ENCODE data around the gene NADSYN1.
"Not testable (repeated sequence)": the region's sequence is repeated elsewhere in the genome, so short reads cannot be mapped to it uniquely, and the experiment has no call there.

The NADSYN1 gene

DNA sequence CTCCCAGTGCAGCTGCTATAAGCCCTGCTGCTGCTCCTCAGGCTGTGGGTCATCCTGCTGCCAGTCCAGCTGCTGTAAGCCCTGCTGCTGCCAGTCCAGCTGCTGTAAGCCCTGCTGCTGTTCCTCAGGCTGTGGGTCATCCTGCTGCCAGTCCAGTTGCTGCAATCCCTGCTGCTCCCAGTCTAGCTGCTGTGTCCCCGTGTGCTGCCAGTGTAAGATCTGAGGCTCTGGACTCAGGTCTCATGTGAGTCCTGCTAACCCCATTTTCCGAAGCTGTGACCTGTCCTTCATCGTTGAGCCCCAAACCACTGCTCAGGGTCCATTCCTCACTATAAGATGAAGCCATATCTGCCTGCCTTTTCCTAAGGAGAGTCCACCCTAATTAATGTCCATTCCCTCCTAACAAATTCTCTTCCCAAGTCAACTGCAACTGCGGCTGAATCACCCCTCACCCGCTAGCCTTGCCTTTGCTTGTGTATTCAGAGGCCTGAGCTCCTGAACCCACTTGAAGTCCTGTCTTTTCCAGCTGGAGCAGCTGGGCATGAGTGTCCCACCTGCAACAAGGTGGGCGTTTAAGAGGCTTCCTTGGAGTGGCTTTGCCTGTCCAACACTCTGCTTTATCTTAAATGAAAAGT is 74.7 kb downstream of the NADSYN1 start:
- Histone ChIP-seq H4K20me1 (ENCODE audit: insufficient read depth, low read length) (no peaks in the 10 kb centered on the region), H3K4me2 (ENCODE audit: low read depth, low read length) (no peak overlapping the region), H3K4me1 (ENCODE audit: low read length) (no peaks in the 10 kb centered on the region), H3K4me3 (ENCODE audit: low read length) (no peak overlapping the region), H3K27ac (ENCODE audit: low read length) (no peak overlapping the region), H3K9me2 (replicated peaks; ENCODE audit: insufficient read depth, low read length) (no peaks in the 10 kb centered on the region), H3K79me2 (ENCODE audit: low read length) (no peaks in the 10 kb centered on the region), H2AFZ (ENCODE audit: low read length) (no peak overlapping the region), H3K9me3 (replicated peaks; ENCODE audit: insufficient read depth, low read length) (no peaks in the 10 kb centered on the region), H3K36me3 (replicated peaks; ENCODE audit: insufficient read depth, low read length) (no peaks in the 10 kb centered on the region), H3K9ac (ENCODE audit: low read length) (no peak overlapping the region), H3F3A (ENCODE audit: insufficient read depth, low read length) (no peaks in the 10 kb centered on the region), H3K27me3 (replicated peaks; ENCODE audit: insufficient read depth, low read length) (peaks cover 42% of the 10 kb centered on the region)
- no peak for TF ChIP-seq EZH2 (optimal IDR thresholded peaks at IDR 0.05; ENCODE audit: low read depth, low read length)
- TF ChIP-seq EZH2phosphoT487 (IDR thresholded peaks at IDR 0.05; ENCODE audit: low read length), result no peak
- no peak for TF ChIP-seq CTCF (IDR thresholded peaks at IDR 0.05; ENCODE audit: low read length)
- no peak for DNase-seq

DNA sequence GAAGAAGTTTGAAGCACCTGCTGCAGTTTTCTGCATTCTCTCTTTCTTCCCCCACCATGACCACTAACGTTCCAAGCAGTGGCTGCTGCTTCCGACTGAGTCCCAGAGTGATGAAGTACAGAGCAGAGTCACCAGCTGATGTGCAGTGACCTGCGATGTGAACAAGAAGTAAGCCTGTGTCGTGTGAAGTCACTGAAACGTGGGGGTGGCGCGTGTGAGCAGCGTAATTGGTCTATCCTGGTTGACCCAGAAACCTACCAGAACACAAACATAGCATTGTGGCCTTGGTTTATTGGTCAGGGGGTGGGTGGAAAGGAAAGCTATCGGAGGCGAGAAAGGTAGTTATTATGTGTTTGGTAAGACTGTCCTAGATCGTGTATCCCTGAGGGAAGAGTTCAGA is 77.6 kb downstream of the NADSYN1 start:
- no peak for TF ChIP-seq EZH2 (optimal IDR thresholded peaks at IDR 0.05; ENCODE audit: low read depth, low read length)
- no peak for TF ChIP-seq EZH2phosphoT487 (IDR thresholded peaks at IDR 0.05; ENCODE audit: low read length)
- TF ChIP-seq CTCF (IDR thresholded peaks at IDR 0.05; ENCODE audit: low read length), result no peak
- Histone ChIP-seq H3K9ac (ENCODE audit: low read length) (no peak overlapping the region), H2AFZ (ENCODE audit: low read length) (no peak overlapping the region), H3K4me2 (ENCODE audit: low read depth, low read length) (no peak overlapping the region), H3K4me1 (ENCODE audit: low read length) (no peaks in the 10 kb centered on the region), H3K4me3 (ENCODE audit: low read length) (no peak overlapping the region), H3K36me3 (replicated peaks; ENCODE audit: insufficient read depth, low read length) (no peaks in the 10 kb centered on the region), H3K9me3 (replicated peaks; ENCODE audit: insufficient read depth, low read length) (no peaks in the 10 kb centered on the region), H3K9me2 (replicated peaks; ENCODE audit: insufficient read depth, low read length) (no peaks in the 10 kb centered on the region), H4K20me1 (ENCODE audit: insufficient read depth, low read length) (no peaks in the 10 kb centered on the region), H3K27me3 (replicated peaks; ENCODE audit: insufficient read depth, low read length) (peaks cover 40% of the 10 kb centered on the region), H3K79me2 (ENCODE audit: low read length) (no peaks in the 10 kb centered on the region), H3F3A (ENCODE audit: insufficient read depth, low read length) (no peaks in the 10 kb centered on the region), H3K27ac (ENCODE audit: low read length) (no peak overlapping the region)
- DNase-seq, result no peak

DNA sequence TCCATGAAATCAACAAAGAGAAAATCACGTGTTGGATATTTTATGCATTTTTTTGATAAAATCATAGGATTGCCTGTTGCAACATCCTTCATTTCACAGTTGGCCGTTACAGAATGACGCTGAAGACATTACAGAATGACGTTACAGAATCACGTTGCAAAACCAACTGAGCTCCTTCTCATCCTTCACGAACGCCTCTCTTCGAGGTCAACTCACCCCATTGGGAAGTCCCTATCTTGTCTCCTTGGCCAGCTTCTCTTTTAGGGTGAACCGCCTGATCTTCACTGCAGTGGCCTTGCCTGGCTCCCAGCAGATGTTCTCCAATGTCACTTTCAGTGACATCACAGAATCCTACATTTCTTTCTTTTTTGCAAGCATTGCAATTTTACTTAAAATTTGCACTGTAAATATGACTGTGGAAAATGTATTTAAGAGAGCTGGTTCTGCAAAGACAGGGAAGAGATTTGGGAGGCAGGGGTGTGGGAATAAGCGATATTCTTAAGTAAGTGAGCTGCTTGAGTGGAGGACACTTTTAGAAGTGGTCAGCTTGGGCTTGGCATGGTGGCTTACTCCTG is 79.1 kb downstream of the NADSYN1 start:
- no peak overlapping the region for H3K9ac ChIP-seq (ENCODE audit: low read length)
- H3F3A ChIP-seq (ENCODE audit: insufficient read depth, low read length), result no peaks in the 10 kb centered on the region
- no peaks in the 10 kb centered on the region for H3K79me2 ChIP-seq (ENCODE audit: low read length)
- no peak overlapping the region for H2AFZ ChIP-seq (ENCODE audit: low read length)
- no peaks in the 10 kb centered on the region for H3K9me2 ChIP-seq (replicated peaks; ENCODE audit: insufficient read depth, low read length)
- TF ChIP-seq EZH2phosphoT487 (IDR thresholded peaks at IDR 0.05; ENCODE audit: low read length), result no peak
- no peak for TF ChIP-seq EZH2 (optimal IDR thresholded peaks at IDR 0.05; ENCODE audit: low read depth, low read length)
- TF ChIP-seq CTCF (IDR thresholded peaks at IDR 0.05; ENCODE audit: low read length), result no peak
- H3K36me3 ChIP-seq (replicated peaks; ENCODE audit: insufficient read depth, low read length), result no peaks in the 10 kb centered on the region
- no peak overlapping the region for H3K27ac ChIP-seq (ENCODE audit: low read length)
- no peak overlapping the region for H3K4me2 ChIP-seq (ENCODE audit: low read depth, low read length)
- H4K20me1 ChIP-seq (ENCODE audit: insufficient read depth, low read length), result no peaks in the 10 kb centered on the region
- H3K4me1 ChIP-seq (ENCODE audit: low read length), result no peaks in the 10 kb centered on the region
- peaks cover 32% of the 10 kb centered on the region for H3K27me3 ChIP-seq (replicated peaks; ENCODE audit: insufficient read depth, low read length)
- no peaks in the 10 kb centered on the region for H3K9me3 ChIP-seq (replicated peaks; ENCODE audit: insufficient read depth, low read length)
- no peak overlapping the region for H3K4me3 ChIP-seq (ENCODE audit: low read length)
- no peak for DNase-seq

- not testable (repeated sequence) for H3K9me2 ChIP-seq (replicated peaks; ENCODE audit: insufficient read depth, low read length); H3K27ac ChIP-seq (ENCODE audit: low read length); H3F3A ChIP-seq (ENCODE audit: insufficient read depth, low read length); H2AFZ ChIP-seq (ENCODE audit: low read length); H3K4me3 ChIP-seq (ENCODE audit: low read length); H4K20me1 ChIP-seq (ENCODE audit: insufficient read depth, low read length); H3K4me2 ChIP-seq (ENCODE audit: low read depth, low read length); H3K4me1 ChIP-seq (ENCODE audit: low read length); H3K9ac ChIP-seq (ENCODE audit: low read length); H3K36me3 ChIP-seq (replicated peaks; ENCODE audit: insufficient read depth, low read length); H3K79me2 ChIP-seq (ENCODE audit: low read length); H3K9me3 ChIP-seq (replicated peaks; ENCODE audit: insufficient read depth, low read length); DNase-seq
- peaks cover 35% of the 10 kb centered on the region for H3K27me3 ChIP-seq (replicated peaks; ENCODE audit: insufficient read depth, low read length)
Observed at GRCh38 chr11:71534711-71535608, 82.0 kb downstream of the NADSYN1 start.
